ENCODE data around the gene ADGB. TPM values are rescaled to one million over a fixed set of nuclear protein-coding genes. Genes with fewer than 3 reads are reported as not detected.

ADGB gene
- total and polyA plus RNA-seq, 9 of the 15 experiments (the other 6 are each of a cell fraction or from before 2014, with no cell fraction given): not detected

DNA sequence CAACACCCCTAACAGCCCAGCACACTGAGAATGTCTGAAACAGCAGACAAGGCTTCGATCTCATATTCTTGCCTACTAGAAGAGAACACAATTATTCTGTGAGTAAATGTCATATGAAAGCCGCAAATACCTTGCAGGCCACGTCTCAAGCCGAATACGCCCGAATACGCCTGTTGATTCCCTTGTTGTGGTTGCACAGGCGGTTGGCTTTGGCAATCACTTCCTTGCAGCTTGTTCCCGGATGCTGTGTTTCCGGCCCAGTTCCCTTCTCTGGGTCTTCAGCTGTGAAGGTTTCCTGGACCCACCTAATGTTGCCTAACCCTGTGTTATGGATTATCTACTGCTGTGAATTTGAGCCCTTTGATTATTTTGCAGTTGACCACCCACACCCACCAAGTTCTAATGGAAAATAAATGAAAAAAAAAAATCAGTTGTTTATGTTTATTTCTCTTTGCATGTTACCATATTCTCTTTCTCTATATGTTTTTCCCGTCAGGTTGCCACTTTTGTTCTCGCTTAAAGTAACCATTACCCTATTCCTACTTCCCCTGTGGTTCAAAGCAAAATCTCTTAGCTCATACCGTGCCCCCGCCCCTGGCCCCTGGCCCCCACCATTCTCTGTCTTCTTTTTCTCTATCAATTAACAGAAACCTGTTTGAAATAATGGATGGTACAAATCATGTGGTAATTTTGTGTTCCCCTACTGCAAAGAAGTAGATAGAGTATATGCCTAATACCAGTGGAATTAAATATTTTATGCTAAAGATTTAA lies 172.4 kb downstream of the ADGB start (continued):
- TF ChIP-seq, protein P1, sequence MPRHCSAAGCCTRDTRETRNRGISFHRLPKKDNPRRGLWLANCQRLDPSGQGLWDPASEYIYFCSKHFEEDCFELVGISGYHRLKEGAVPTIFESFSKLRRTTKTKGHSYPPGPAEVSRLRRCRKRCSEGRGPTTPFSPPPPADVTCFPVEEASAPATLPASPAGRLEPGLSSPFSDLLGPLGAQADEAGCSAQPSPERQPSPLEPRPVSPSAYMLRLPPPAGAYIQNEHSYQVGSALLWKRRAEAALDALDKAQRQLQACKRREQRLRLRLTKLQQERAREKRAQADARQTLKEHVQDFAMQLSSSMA (CRISPR knock-in tag; IDR thresholded peaks at IDR 0.05): no peak
- TF ChIP-seq SMAD3 (CRISPR knock-in tag; conservative IDR thresholded peaks at IDR 0.05): no peak
- TF ChIP-seq DPF2 (IDR thresholded peaks at IDR 0.05): peak; percentile 42; the same call in 1 of the 2 replicates
- no peak for TF ChIP-seq TBP (optimal IDR thresholded peaks at IDR 0.05; ENCODE audit: low read depth, low read length)
- no peak for TF ChIP-seq KLF16 (IDR thresholded peaks at IDR 0.05)
- TF ChIP-seq, protein P2, sequence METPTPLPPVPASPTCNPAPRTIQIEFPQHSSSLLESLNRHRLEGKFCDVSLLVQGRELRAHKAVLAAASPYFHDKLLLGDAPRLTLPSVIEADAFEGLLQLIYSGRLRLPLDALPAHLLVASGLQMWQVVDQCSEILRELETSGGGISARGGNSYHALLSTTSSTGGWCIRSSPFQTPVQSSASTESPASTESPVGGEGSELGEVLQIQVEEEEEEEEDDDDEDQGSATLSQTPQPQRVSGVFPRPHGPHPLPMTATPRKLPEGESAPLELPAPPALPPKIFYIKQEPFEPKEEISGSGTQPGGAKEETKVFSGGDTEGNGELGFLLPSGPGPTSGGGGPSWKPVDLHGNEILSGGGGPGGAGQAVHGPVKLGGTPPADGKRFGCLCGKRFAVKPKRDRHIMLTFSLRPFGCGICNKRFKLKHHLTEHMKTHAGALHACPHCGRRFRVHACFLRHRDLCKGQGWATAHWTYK (CRISPR knock-in tag; IDR thresholded peaks at IDR 0.05): 0 out of 2 replicates have a peak, but pooled peaks have one; percentile 10
- TF ChIP-seq CEBPB (tag; IDR thresholded peaks at IDR 0.05): peak; percentile 78
- TF ChIP-seq CBX3 (IDR thresholded peaks at IDR 0.05; ENCODE audit: borderline replicate concordance in 1 of 2, low read length in 2 of 2): peak in 1 of 2 experiments; percentile 55; a peak in 1 of 3 replicates
- no peak for TF ChIP-seq THRAP3 (IDR thresholded peaks at IDR 0.05; ENCODE audit: borderline replicate concordance)
- TF ChIP-seq, protein P3, sequence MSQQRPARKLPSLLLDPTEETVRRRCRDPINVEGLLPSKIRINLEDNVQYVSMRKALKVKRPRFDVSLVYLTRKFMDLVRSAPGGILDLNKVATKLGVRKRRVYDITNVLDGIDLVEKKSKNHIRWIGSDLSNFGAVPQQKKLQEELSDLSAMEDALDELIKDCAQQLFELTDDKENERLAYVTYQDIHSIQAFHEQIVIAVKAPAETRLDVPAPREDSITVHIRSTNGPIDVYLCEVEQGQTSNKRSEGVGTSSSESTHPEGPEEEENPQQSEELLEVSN (IDR thresholded peaks at IDR 0.05; ENCODE audit: borderline replicate concordance in 1 of 2, extremely low read depth in 1 of 2, insufficient read depth in 1 of 2, insufficient read length in 1 of 2, low read depth in 1 of 2, low read length in 1 of 2, poor library complexity in 1 of 2, severe bottlenecking in 1 of 2): no peak
- no peak for TF ChIP-seq BRCA1 (IDR thresholded peaks at IDR 0.05)
- no peak for TF ChIP-seq BRCA1 (CRISPR knock-in tag; IDR thresholded peaks at IDR 0.05)
- TF ChIP-seq MAZ (CRISPR knock-in tag; conservative IDR thresholded peaks at IDR 0.05 in 1 of 2, IDR thresholded peaks at IDR 0.05 in 1 of 2): peak in 1 of 2 experiments; percentile 11; a peak in 1 of 4 replicates
- TF ChIP-seq SP1 (CRISPR knock-in tag; IDR thresholded peaks at IDR 0.05): no peak
- TF ChIP-seq ZNF197 (CRISPR knock-in tag; IDR thresholded peaks at IDR 0.05; ENCODE audit: low read depth): no peak
- no peak for TF ChIP-seq KLF13 (tag; IDR thresholded peaks at IDR 0.05; ENCODE audit: borderline replicate concordance, low read depth)
- TF ChIP-seq ARHGAP35 (IDR thresholded peaks at IDR 0.05; ENCODE audit: partially characterized antibody): no peak
- peak; percentile 25; the same call in 1 of the 2 replicates for TF ChIP-seq PML (IDR thresholded peaks at IDR 0.05; ENCODE audit: low read length)
- TF ChIP-seq, protein P4, sequence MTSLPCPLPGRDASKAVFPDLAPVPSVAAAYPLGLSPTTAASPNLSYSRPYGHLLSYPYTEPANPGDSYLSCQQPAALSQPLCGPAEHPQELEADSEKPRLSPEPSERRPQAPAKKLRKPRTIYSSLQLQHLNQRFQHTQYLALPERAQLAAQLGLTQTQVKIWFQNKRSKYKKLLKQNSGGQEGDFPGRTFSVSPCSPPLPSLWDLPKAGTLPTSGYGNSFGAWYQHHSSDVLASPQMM (CRISPR knock-in tag; IDR thresholded peaks at IDR 0.05): no peak
- no peak for TF ChIP-seq RBM22 (IDR thresholded peaks at IDR 0.05; ENCODE audit: low read depth, low read length, poor library complexity, severe bottlenecking)
- 0 out of 2 replicates have a peak, but pooled peaks have one; percentile 29 for TF ChIP-seq ERF (CRISPR knock-in tag; IDR thresholded peaks at IDR 0.05)
- TF ChIP-seq ETV6 (IDR thresholded peaks at IDR 0.05; ENCODE audit: borderline replicate concordance in 1 of 2, low read depth in 2 of 2, low read length in 1 of 2): peak; percentile 79 to 89; a peak in 3 of 4 replicates
- TF ChIP-seq ETV6 (CRISPR knock-in tag; IDR thresholded peaks at IDR 0.05; ENCODE audit: borderline replicate concordance): no peak
